Measurements from ENCODE around the gene RBM20.

RBM20 gene

GRCh38 chr10:110632591-110633215 lies 11.4 kb upstream of the RBM20 start:
- Histone ChIP-seq H3K4me1 (ENCODE audit: control extremely low read depth in 1 of 4, control insufficient read depth in 4 of 4, insufficient read depth in 4 of 4, low read length in 3 of 4) (no peaks in the 10 kb centered on the region), H3K9me3 (ENCODE audit: control extremely low read depth in 1 of 5, control insufficient read depth in 4 of 5, insufficient read depth in 2 of 5, low read depth in 1 of 5, low read length in 4 of 5) (peaks cover 0 to 3% (median 0%) of the 10 kb centered on the region in 5 experiments), H3K27me3 (replicated peaks in 2 of 5; ENCODE audit: control insufficient read depth in 4 of 5, insufficient read depth in 5 of 5, low read length in 4 of 5) (peaks cover 0 to 5% (median 2%) of the 10 kb centered on the region in 5 experiments), H3K36me3 (ENCODE audit: control insufficient read depth in 4 of 4, insufficient read depth in 4 of 4, low read length in 3 of 4) (no peaks in the 10 kb centered on the region), H3K4me3 (ENCODE audit: control insufficient read depth in 1 of 7, extremely low read depth in 1 of 7, insufficient read depth in 4 of 7, low read depth in 2 of 7, low read length in 6 of 7) (no peak overlapping the region), H3K27ac (ENCODE audit: insufficient read depth in 1 of 2, low read depth in 1 of 2, low read length in 2 of 2, poor library complexity in 1 of 2, severe bottlenecking in 2 of 2) (no peak overlapping the region)
- no peak for DNase-seq
- ChIA-PET POLR2A (no interaction called here), CTCF (interaction anchor here (0.6 to 1.8 kb wide), 4 partner anchors 21 to 52 kb away, joined by 4 to 5 read pairs (median 4); no protein-coding TSS in a partner anchor)
- WGBS (ENCODE audit: insufficient coverage), result 100% methylated on average over 1 of the region's 1 CpG

DNA sequence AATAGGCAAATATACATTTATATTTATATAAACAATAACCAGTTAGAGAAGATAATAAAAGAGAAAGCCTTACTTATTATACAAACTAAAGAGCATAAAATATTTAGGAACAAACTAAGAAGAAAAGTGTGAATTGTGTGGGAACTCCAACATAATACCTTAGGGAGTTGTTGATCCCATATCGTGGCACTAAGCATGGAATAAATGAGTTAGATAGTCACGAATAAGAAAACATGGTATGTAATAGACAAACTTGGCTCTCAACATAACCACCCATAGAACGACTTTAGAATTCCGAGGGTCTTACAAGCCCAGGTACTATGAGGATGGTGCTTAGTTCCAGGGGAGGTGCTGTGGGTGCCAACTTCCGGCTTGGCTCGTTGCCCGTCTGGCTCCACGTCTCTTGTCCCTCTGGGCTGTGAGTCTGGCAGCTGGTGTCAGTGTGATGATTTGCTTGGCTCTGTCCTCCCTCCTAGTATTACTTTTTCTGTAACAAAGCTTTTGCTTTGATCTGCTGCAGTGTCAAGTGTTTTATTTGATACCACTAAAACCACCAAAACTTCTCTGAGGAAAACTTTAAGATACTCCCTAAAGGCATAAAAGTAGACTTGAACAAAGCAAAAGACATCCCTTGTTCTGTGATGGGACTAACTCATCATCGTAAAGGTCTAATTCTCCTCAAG lies 9.5 kb upstream of the RBM20 start:
- H3K36me3 ChIP-seq (ENCODE audit: control insufficient read depth in 4 of 4, insufficient read depth in 4 of 4, low read length in 3 of 4), result no peaks in the 10 kb centered on the region
- H3K27ac ChIP-seq (ENCODE audit: insufficient read depth in 1 of 2, low read depth in 1 of 2, low read length in 2 of 2, poor library complexity in 1 of 2, severe bottlenecking in 2 of 2), result no peak overlapping the region
- no peak overlapping the region for H3K4me3 ChIP-seq (ENCODE audit: control insufficient read depth in 1 of 7, extremely low read depth in 1 of 7, insufficient read depth in 4 of 7, low read depth in 2 of 7, low read length in 6 of 7)
- H3K4me1 ChIP-seq (ENCODE audit: control extremely low read depth in 1 of 4, control insufficient read depth in 4 of 4, insufficient read depth in 4 of 4, low read length in 3 of 4), result no peaks in the 10 kb centered on the region
- no peak for DNase-seq
- 96% methylated on average over 5 of the region's 9 CpGs for WGBS (ENCODE audit: insufficient coverage)
- peaks cover 6 to 11% (median 6%) of the 10 kb centered on the region in 5 experiments for H3K27me3 ChIP-seq (replicated peaks in 2 of 5; ENCODE audit: control insufficient read depth in 4 of 5, insufficient read depth in 5 of 5, low read length in 4 of 5)
- no peaks in the 10 kb centered on the region for H3K9me3 ChIP-seq (ENCODE audit: control extremely low read depth in 1 of 5, control insufficient read depth in 4 of 5, insufficient read depth in 2 of 5, low read depth in 1 of 5, low read length in 4 of 5)
- POLR2A ChIA-PET, result interaction anchor here (0.6 kb wide), 1 partner anchor 21 kb away, joined by 3 read pairs; no protein-coding TSS in a partner anchor
- CTCF ChIA-PET, result no interaction called here

GRCh38 chr10:110636572-110636931 lies 7.6 kb upstream of the RBM20 start:
- WGBS (ENCODE audit: insufficient coverage), result 100% methylated on average over 2 of the region's 2 CpGs
- no peak overlapping the region for H3K27ac ChIP-seq (ENCODE audit: insufficient read depth in 1 of 2, low read depth in 1 of 2, low read length in 2 of 2, poor library complexity in 1 of 2, severe bottlenecking in 2 of 2)
- H3K36me3 ChIP-seq (ENCODE audit: control insufficient read depth in 4 of 4, insufficient read depth in 4 of 4, low read length in 3 of 4), result no peaks in the 10 kb centered on the region
- DNase-seq, result no peak
- no peaks in the 10 kb centered on the region for H3K9me3 ChIP-seq (ENCODE audit: control extremely low read depth in 1 of 5, control insufficient read depth in 4 of 5, insufficient read depth in 2 of 5, low read depth in 1 of 5, low read length in 4 of 5)
- H3K4me3 ChIP-seq (ENCODE audit: control insufficient read depth in 1 of 7, extremely low read depth in 1 of 7, insufficient read depth in 4 of 7, low read depth in 2 of 7, low read length in 6 of 7), result no peak overlapping the region
- POLR2A ChIA-PET, result no interaction called here
- H3K27me3 ChIP-seq (replicated peaks in 2 of 5; ENCODE audit: control insufficient read depth in 4 of 5, insufficient read depth in 5 of 5, low read length in 4 of 5), result peaks cover 15 to 24% (median 19%) of the 10 kb centered on the region in 5 experiments
- H3K4me1 ChIP-seq (ENCODE audit: control extremely low read depth in 1 of 4, control insufficient read depth in 4 of 4, insufficient read depth in 4 of 4, low read length in 3 of 4), result no peaks in the 10 kb centered on the region
- CTCF ChIA-PET, result interaction anchor here (1.3 kb wide), 1 partner anchor 11 kb away, joined by 3 read pairs; no protein-coding TSS in a partner anchor

DNA sequence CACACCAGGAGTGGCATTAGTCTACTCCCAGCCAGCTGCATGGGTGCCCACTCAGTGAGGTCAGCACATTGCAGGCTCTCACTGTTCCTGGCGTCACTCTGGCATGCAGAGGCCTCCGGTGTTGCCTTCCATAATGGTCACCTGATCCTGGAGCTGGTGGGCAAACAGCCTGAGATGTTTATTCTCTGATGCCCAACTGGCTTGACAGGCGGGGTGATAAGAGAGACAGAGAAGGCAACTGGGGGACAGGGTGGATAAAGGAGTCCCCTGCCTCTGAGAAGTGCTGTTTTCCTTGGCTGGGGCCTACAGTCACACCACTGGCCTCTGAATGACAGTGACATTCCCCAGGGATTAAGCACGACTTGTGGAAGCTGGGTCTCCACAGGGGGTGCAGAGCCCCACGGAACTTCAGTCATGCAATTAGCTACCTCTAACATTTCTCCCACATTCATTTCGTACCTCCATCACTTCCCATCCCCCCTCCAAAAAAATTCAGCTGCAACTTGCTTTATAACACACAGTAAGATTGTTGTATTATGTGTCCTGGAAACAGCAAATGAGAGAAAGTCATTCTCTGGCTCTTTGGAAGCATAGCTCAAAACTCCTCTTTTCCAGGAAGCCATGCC lies 7.1 kb upstream of the RBM20 start:
- Histone ChIP-seq H3K27ac (ENCODE audit: insufficient read depth in 1 of 2, low read depth in 1 of 2, low read length in 2 of 2, poor library complexity in 1 of 2, severe bottlenecking in 2 of 2) (no peak overlapping the region), H3K4me3 (ENCODE audit: control insufficient read depth in 1 of 7, extremely low read depth in 1 of 7, insufficient read depth in 4 of 7, low read depth in 2 of 7, low read length in 6 of 7) (no peak overlapping the region), H3K9me3 (ENCODE audit: control extremely low read depth in 1 of 5, control insufficient read depth in 4 of 5, insufficient read depth in 2 of 5, low read depth in 1 of 5, low read length in 4 of 5) (no peaks in the 10 kb centered on the region), H3K36me3 (ENCODE audit: control insufficient read depth in 4 of 4, insufficient read depth in 4 of 4, low read length in 3 of 4) (no peaks in the 10 kb centered on the region), H3K27me3 (replicated peaks in 2 of 5; ENCODE audit: control insufficient read depth in 4 of 5, insufficient read depth in 5 of 5, low read length in 4 of 5) (peaks cover 16 to 29% (median 20%) of the 10 kb centered on the region in 5 experiments), H3K4me1 (ENCODE audit: control extremely low read depth in 1 of 4, control insufficient read depth in 4 of 4, insufficient read depth in 4 of 4, low read length in 3 of 4) (no peaks in the 10 kb centered on the region)
- POLR2A ChIA-PET, result no interaction called here
- DNase-seq, result no peak
- WGBS (ENCODE audit: insufficient coverage), result 94% methylated on average over 3 of the region's 6 CpGs
- CTCF ChIA-PET, result interaction anchor here (0.7 to 1.3 kb wide), 4 partner anchors 11 to 35 kb away, joined by 3 to 4 read pairs (median 4); no protein-coding TSS in a partner anchor

DNA sequence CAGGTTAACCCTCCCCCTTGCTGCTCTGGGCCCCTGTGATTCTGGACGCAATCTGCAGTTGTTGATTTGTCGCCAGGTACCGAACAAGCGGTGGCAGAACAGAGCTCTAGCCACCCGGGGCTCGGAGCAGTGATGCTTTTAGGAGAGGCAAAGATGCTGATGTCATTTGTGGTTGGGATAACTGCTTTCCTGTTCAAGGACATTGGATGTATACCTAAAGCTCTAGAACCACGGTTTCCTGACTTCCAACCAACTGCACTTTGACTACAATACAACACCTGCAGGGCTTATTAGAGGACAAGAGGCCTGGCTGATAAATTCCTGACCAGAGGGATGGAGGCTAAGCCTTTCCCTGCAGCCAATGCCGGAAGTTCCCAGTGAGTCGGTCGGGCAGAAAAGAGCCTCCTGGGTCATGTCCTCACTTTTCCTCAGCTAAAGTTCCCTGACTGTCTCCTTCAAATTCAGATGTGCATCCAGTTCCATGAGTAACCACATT lies 6.5 kb upstream of the RBM20 start:
- H3K36me3 ChIP-seq (ENCODE audit: control insufficient read depth in 4 of 4, insufficient read depth in 4 of 4, low read length in 3 of 4), result no peaks in the 10 kb centered on the region
- WGBS (ENCODE audit: insufficient coverage), result 77% methylated on average over 8 of the region's 10 CpGs
- peaks cover 17 to 34% (median 24%) of the 10 kb centered on the region in 5 experiments for H3K27me3 ChIP-seq (replicated peaks in 2 of 5; ENCODE audit: control insufficient read depth in 4 of 5, insufficient read depth in 5 of 5, low read length in 4 of 5)
- H3K27ac ChIP-seq (ENCODE audit: insufficient read depth in 1 of 2, low read depth in 1 of 2, low read length in 2 of 2, poor library complexity in 1 of 2, severe bottlenecking in 2 of 2), result no peak overlapping the region
- CTCF ChIA-PET, result interaction anchor here (0.7 to 1.3 kb wide), 5 partner anchors 10 to 35 kb away, joined by 3 to 4 read pairs (median 4); no protein-coding TSS in a partner anchor
- no peak for DNase-seq
- H3K9me3 ChIP-seq (ENCODE audit: control extremely low read depth in 1 of 5, control insufficient read depth in 4 of 5, insufficient read depth in 2 of 5, low read depth in 1 of 5, low read length in 4 of 5), result no peaks in the 10 kb centered on the region
- no peaks in the 10 kb centered on the region for H3K4me1 ChIP-seq (ENCODE audit: control extremely low read depth in 1 of 4, control insufficient read depth in 4 of 4, insufficient read depth in 4 of 4, low read length in 3 of 4)
- H3K4me3 ChIP-seq (ENCODE audit: control insufficient read depth in 1 of 7, extremely low read depth in 1 of 7, insufficient read depth in 4 of 7, low read depth in 2 of 7, low read length in 6 of 7), result no peak overlapping the region
- POLR2A ChIA-PET, result no interaction called here

GRCh38 chr10:110638319-110638718 lies 5.8 kb upstream of the RBM20 start:
- Histone ChIP-seq H3K27ac (ENCODE audit: insufficient read depth in 1 of 2, low read depth in 1 of 2, low read length in 2 of 2, poor library complexity in 1 of 2, severe bottlenecking in 2 of 2) (no peak overlapping the region), H3K4me3 (ENCODE audit: control insufficient read depth in 1 of 7, extremely low read depth in 1 of 7, insufficient read depth in 4 of 7, low read depth in 2 of 7, low read length in 6 of 7) (no peak overlapping the region), H3K36me3 (ENCODE audit: control insufficient read depth in 4 of 4, insufficient read depth in 4 of 4, low read length in 3 of 4) (no peaks in the 10 kb centered on the region), H3K27me3 (replicated peaks in 2 of 5; ENCODE audit: control insufficient read depth in 4 of 5, insufficient read depth in 5 of 5, low read length in 4 of 5) (peaks cover 23 to 42% (median 31%) of the 10 kb centered on the region in 5 experiments), H3K4me1 (ENCODE audit: control extremely low read depth in 1 of 4, control insufficient read depth in 4 of 4, insufficient read depth in 4 of 4, low read length in 3 of 4) (peaks cover 0 to 6% (median 4%) of the 10 kb centered on the region in 4 experiments), H3K9me3 (ENCODE audit: control extremely low read depth in 1 of 5, control insufficient read depth in 4 of 5, insufficient read depth in 2 of 5, low read depth in 1 of 5, low read length in 4 of 5) (no peaks in the 10 kb centered on the region)
- no peak for DNase-seq
- 89% methylated on average over 1 of the region's 3 CpGs for WGBS (ENCODE audit: insufficient coverage)
- CTCF ChIA-PET, result interaction anchor here (1.0 to 1.3 kb wide), 2 partner anchors 33 to 34 kb away, joined by 3 to 4 read pairs; no protein-coding TSS in a partner anchor
- POLR2A ChIA-PET, result no interaction called here
